DND-41 (cell line): ENCODE data around the gene CDIPT.
A peak's percentile ranks its signal among the peaks of the same experiment; 100 is the strongest.

Experiments
- CTCF ChIP-seq: IDR thresholded peaks from 2 replicates; pipeline ENCODE4 v1.5.1; 2012; ENCODE audit warnings: borderline replicate concordance, low read length, moderate library complexity, mild to moderate bottlenecking; ENCODE audit not compliant: poor library complexity, severe bottlenecking; ENCODE audit errors: extremely low read depth
- EZH2 ChIP-seq: IDR thresholded peaks from 3 replicates; pipeline ENCODE4 v1.6.1; 2012; ENCODE audit warnings: borderline replicate concordance, low read depth, mild to moderate bottlenecking, moderate library complexity, low read length, inconsistent platforms; ENCODE audit not compliant: severe bottlenecking

- TF ChIP-seq CTCF = peak; percentile 23
- no peak for TF ChIP-seq EZH2
These were observed 593 bp downstream of the CDIPT start for GRCh38 chr16:29862383-29862883.
